Ovary (tissue), 3 donors: Measurements from ENCODE around the gene MRAP2.

Experiments used
- CTCF ChIP-seq, 3 donors: fragments of 450-650 bp in 2 of 3; fragments of 200-600 bp in 1 of 3; IDR thresholded peaks; one replicate each; pipeline versions ENCODE4 v1.5.1 to v1.8.0; 2016 to 2022; ENCODE audit warnings: antibody characterized with exemption in 3 of 3, mild to moderate bottlenecking in 1 of 3
- EP300 ChIP-seq: sonication (generic); formaldehyde crosslinking; IDR thresholded peaks from one replicate; pipeline ENCODE4 v1.6.1; 2017; ENCODE audit warnings: antibody characterized with exemption
- POLR2A ChIP-seq: fragments of 450-650 bp; IDR thresholded peaks from one replicate; pipeline ENCODE4 v1.6.1; 2017; ENCODE audit warnings: antibody characterized with exemption, mild to moderate bottlenecking, moderate library complexity
- donor health status: DM: no; HTN: no; CAD: no.

GRCh38 chr6:84061613-84062398 lies 28.2 kb downstream of the MRAP2 start:
- TF ChIP-seq CTCF (IDR thresholded peaks at IDR 0.05) (no peak), EP300 (no peak), POLR2A (no peak)
